HG02970 (cell line): ENCODE data around the gene RPS6KA5.
"Not testable (repeated sequence)": the region's sequence is repeated elsewhere in the genome, so short reads cannot be mapped to it uniquely, and the experiment has no call there.

Experiments used
- ATAC-seq: cut with Tn5 transposase; IDR thresholded peaks from one replicate; pipeline ENCODE4 v1.9.1; 2021; ENCODE audit warnings: mild to moderate bottlenecking, moderate library complexity, moderate number of reproducible peaks; ENCODE audit not compliant: unreplicated experiment, low FRiP score

RPS6KA5 gene

GRCh38 chr14:90991690-90992443, 68.6 kb downstream of the RPS6KA5 start:
- no peak for ATAC-seq

- ATAC-seq, result no peak
Observed at GRCh38 chr14:90990141-90990540, 70.3 kb downstream of the RPS6KA5 start.

- ATAC-seq, result no peak
Observed at GRCh38 chr14:90987140-90987539, 73.3 kb downstream of the RPS6KA5 start.

GRCh38 chr14:90986510-90986909, 73.9 kb downstream of the RPS6KA5 start:
- no peak for ATAC-seq

- no peak for ATAC-seq
Observed at GRCh38 chr14:90985601-90986242, 74.7 kb downstream of the RPS6KA5 start.

GRCh38 chr14:90983560-90983959, 76.9 kb downstream of the RPS6KA5 start:
- ATAC-seq, result no peak

- no peak for ATAC-seq
Observed at GRCh38 chr14:90981636-90982035, 78.8 kb downstream of the RPS6KA5 start.

GRCh38 chr14:90980636-90981035, 79.8 kb downstream of the RPS6KA5 start:
- ATAC-seq, result not testable (repeated sequence)

- no peak for ATAC-seq
Observed at GRCh38 chr14:90979515-90979914, 80.9 kb downstream of the RPS6KA5 start.

GRCh38 chr14:90976101-90976500, 84.3 kb downstream of the RPS6KA5 start:
- ATAC-seq, result no peak

GRCh38 chr14:90971687-90972086, 88.8 kb downstream of the RPS6KA5 start:
- no peak for ATAC-seq

GRCh38 chr14:90970167-90970600, 90.3 kb downstream of the RPS6KA5 start:
- no peak for ATAC-seq

- no peak for ATAC-seq
Observed at GRCh38 chr14:90969531-90970166, 90.8 kb downstream of the RPS6KA5 start.

GRCh38 chr14:90968025-90968424, 92.4 kb downstream of the RPS6KA5 start:
- no peak for ATAC-seq

GRCh38 chr14:90966493-90966892, 93.9 kb downstream of the RPS6KA5 start:
- no peak for ATAC-seq

- no peak for ATAC-seq
Observed at GRCh38 chr14:90965765-90966164, 94.7 kb downstream of the RPS6KA5 start.

- no peak for ATAC-seq
Observed at GRCh38 chr14:90963343-90963742, 97.1 kb downstream of the RPS6KA5 start.

GRCh38 chr14:90962505-90963109, 97.8 kb downstream of the RPS6KA5 start:
- ATAC-seq, result no peak

- ATAC-seq, result no peak
Observed at GRCh38 chr14:90960818-90961217, 99.6 kb downstream of the RPS6KA5 start.

- no peak for ATAC-seq
Observed at GRCh38 chr14:90959344-90959743, 101.1 kb downstream of the RPS6KA5 start.

- no peak for ATAC-seq
Observed at GRCh38 chr14:90956273-90956672, 104.2 kb downstream of the RPS6KA5 start.
